NCI-H345 (cell line): ENCODE data around the gene RABGEF1.
"Not testable (repeated sequence)": the region's sequence is repeated elsewhere in the genome, so short reads cannot be mapped to it uniquely, and the experiment has no call there.

Experiments used
- DNase-seq: peaks from one replicate; lab custom pipeline; 2025; lab: John Stamatoyannopoulos, UW

The RABGEF1 gene

DNA sequence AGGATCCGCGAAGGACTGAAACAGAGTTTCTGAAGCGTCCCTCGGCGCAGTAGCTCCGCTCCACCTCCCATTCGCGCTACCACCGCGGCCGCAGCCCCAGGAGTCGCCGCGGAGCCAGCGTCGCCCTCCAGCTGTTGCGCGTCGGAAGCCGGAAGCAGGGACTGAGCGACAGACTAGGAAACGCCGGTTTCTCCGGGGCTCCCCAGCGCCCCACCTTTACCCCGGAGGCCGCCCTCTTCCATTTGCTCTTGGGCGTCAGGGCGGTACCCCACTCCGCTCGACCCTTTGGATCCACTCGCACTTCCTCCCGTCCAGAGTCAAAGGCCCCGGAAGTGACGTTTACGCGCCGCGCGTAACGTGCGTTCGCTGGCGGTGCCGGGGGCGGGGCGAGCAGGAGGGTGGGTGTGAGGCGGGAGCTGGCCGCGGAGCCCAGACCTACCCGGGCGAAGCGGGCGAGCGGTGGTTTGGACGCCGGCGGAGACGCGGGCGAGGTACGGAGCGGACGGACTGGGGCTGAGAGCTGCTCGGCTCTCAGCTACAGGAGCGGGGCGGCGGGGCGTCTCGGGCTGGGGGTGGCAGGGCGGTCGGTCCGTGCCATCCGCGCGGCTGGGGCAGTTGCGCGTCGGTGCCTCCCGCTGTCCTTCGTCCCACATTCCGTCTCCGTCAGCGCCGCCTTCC lies at the start of gene RABGEF1:
RABGEF1 (plus strand) TSS at position 432 of the 678 bp plus-strand sequence. CDS start 31,167 bp downstream, outside the sequence.
- peak; percentile 97 for DNase-seq

DNA sequence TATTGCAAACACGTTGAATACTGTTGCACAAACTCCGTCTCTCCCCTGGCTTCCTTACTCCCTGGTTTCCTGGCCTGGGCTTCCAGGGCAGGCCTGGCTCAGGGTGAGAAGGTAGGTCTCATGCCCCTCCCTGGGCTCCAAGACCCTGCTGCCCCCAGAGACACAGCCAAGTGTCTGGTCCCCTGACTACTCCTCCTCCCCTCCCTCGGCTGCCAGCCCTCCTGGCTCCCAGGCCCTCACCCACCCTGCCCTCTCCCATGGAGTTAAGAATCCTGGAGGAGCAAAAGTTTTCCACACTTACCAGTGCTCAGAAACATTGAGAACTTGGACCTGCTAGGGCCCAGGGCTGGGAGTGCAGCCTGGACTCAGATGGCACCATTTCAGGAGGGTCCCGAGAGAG lies 47.2 kb upstream of the RABGEF1 start:
- no peak for DNase-seq

DNA sequence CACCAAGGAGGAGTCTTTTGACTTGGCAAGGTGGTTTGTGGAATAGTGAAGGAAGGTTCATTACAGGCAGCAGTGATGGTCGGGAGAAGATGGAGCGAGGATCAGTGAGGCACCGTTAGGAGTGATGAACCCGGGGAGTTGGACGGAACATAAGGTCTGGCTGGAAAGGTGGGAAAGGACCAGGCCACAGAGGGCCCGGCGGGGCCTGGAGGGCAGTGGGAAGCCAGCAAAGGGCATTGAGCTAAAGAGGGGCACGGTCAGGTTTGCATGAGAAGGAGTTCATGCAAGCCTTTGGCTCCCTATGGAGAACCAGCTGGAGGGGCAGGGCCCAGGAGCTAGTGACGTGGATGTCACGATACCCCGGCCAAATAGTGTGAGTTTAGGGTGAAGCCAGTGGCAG lies 46.2 kb upstream of the RABGEF1 start:
- DNase-seq, result no peak

DNA sequence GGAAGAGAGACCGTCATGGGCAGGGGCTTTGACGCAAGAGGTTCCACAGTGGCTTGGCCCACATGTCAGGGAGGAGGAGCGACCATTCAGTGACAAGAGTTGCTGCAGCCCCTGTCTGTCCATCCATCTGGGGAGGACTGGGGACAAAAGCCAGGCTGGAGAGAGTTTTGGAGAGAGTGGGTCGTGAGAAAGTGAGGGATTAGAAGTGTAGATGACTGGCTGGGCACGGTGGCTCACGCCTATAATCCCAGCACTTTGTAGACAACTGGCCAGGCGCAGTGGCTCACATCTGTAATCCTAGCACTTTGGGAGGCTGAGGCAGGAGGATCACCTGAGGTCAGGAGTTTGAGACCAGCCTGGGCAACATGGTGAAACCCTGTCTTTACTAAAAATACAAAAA lies 45.1 kb upstream of the RABGEF1 start:
- DNase-seq, result not testable (repeated sequence)

DNA sequence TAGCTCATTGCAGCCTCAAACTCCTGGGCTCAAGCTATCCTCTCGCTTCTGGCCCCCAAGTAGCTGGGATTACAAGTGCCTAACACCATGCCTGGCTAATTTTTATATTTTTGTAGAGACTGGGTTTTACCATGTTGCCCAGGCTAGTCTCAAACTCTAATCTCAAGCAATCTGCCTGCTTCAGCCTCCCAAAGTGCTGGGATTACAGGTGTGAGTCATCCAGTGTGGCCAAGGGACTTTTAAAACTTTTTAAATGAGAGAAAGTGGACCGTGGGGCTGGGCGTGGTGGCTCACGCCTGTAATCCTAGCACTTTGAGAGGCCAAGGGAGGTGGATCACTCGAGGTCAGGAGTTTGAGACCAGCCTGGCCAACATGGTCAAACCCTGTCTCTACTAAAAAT lies 44.4 kb upstream of the RABGEF1 start:
- not testable (repeated sequence) for DNase-seq

DNA sequence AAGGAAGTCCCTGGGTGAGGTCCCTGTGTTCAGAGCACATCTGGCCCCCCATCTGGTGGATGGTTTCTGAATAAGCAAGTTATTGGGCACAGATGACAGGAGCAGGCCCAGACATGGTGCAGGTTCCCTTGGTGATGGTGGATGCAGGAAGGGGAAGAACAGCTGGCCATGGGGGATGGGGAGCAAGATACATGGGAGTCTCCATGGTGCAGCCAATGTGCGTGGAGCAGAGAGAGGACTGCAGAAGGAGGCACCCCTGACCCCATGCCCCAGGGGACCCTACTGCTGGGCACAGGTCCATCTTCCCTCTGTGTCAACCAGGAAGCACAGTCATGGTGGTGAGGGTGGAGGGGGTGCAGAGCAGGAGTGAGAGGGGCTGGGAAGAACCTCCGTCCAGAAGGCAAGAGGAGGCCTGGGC lies 43.8 kb upstream of the RABGEF1 start:
- DNase-seq, result no peak

DNA sequence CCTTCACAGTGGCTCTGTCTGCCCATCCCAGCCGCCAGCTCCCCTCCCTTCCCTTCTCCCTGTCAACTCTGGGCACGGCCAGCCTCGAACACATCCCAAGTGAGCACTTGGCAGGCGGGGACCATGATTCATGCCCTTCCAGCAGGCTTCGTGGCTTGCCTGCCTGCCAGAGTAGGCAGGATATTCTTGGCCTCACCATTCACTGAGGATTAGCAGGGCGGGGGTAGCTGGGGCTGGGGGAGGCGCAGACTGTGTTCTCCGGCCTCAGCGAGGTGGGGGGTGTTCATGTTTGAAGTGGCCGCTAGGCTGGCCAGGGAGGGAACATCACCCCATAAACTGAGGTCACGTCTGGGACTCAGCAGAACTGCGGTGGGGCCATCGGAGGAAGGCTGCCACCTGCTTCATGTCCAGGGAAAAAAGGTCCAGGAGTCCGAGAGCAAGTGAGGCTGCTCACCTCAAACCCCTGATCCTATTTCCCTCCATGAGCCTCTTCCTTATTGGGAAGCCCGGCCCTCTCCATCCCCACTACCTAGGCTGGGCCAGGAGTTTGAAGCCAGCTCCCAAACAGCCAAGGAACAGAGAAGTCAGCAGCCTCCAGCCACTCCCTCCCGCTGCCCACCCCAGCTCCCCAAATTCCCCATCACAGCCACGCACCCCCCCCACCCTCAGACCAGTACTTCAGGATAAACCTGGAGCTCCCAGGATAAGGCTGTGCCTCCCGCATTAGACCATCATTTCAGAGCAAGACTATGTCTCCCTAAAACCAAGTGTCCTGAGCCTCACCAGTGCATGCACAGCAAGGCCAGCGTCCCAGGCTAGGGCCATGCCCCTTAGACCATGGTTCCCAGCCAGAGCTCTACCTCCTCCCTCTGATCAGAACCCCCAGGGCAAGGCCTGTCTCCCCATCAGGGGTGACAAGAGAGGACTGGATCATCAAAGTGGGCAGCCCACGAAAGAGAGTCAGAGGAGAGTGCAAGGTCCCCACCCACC lies 42.8 kb upstream of the RABGEF1 start:
- no peak for DNase-seq

DNA sequence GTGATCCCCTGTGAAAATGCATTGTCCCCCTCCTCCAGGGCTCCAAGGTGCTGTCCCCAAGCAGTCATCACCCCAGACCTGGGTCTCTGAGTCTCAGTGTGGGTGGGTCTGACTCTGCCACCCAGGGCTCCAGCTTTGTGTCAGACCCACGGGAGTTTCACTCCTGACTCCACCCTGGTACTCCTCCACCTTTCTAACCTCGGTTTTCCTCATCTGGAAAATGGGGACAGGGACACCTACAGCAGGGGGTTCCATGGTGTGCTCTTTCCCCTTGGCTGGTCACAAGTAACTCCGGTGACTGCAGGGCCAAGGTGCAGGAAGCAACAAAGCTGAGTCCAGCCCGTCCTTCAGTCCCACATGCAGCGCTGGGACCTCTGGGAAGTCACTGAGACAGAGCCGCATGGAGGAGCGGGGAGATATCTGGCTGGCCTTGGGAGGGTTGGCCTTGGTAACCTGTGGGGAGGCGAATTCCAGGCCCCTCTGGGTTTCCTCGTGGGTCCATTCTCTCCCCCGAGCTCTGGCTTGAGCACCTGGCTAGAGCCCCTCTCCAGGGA lies 41.8 kb upstream of the RABGEF1 start:
- DNase-seq, result no peak

DNA sequence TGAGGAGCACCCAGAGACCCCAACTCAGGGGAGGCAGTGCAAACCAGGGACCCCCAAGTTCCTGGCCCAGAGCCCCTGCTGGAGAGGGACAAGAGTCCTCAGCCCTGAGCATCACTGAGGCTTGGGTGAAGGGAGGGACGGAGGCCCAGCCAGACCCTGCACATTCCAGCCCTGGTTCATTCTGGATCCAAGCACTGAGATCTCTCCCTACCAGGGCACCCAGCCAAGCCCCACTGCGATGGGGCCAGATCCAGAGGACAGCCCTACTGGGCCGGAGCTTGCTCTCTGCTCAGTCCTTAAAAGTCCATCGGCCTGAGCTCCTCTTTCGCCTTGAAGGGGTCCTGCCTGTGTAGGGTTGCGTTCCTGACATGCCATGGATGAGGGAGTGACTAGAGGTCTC lies 40.5 kb upstream of the RABGEF1 start:
- no peak for DNase-seq

DNA sequence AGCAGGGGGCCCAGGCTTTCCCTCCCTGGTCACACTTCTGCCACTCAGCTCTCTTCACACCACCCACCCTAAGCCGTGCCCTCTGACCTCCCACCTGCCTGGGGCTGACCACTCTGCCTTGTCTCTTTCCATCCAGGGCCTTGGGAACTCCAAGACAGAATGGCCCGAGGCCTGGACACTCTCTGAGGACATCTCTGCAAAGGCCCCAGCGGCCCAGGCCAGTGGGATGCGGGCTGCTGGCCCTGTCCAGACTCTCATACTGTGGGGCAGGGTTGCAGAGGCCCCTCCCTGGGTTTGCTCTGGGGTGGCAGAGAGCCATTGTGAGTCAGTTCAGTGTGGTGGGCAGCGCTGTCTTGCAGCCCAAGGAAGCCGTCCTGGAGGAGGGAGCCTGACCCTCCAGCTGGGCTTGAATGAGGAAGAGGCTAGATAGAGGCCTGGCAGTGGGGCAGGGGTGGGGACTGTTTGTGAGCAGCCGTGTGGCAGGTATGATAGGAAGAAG lies 39.9 kb upstream of the RABGEF1 start:
- DNase-seq, result no peak

DNA sequence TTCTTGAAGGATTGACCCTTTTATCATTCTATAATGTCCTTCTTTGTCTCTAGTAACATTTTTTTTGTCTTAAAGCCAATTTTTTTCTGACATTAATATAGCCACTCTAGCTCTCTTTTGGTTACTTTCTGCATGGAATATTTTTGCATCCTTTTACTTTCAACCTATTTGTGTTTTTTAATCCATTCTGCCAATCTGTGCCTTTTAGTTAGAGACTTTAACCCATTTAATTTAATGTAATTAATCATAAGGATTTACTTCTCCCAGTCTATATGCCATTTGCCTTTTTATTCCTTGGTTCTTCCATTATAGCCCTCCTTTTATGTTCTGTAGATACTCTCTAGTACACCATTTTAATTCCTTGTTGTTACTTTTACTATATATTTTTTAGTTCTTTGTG lies 32.7 kb upstream of the RABGEF1 start:
- no peak for DNase-seq

DNA sequence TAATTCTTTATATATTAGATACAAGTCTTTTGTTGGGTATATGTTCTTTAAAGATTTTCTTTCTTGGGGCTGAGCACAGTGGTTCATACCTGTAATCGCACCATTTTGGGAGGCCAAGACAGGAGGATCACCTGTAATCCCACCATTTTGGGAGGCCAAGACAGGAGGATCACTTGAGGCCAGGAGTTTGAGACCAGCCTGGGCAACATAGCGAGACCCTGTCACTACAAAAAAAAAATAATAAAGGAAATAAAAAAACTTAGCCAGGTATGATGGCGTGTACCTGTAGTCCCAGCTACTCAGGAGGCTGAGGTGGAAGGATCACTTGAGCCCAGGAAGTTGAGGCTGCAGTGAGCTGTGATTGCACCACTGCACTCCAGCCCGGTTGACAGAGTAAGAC lies 29.8 kb upstream of the RABGEF1 start:
- DNase-seq, result not testable (repeated sequence)

DNA sequence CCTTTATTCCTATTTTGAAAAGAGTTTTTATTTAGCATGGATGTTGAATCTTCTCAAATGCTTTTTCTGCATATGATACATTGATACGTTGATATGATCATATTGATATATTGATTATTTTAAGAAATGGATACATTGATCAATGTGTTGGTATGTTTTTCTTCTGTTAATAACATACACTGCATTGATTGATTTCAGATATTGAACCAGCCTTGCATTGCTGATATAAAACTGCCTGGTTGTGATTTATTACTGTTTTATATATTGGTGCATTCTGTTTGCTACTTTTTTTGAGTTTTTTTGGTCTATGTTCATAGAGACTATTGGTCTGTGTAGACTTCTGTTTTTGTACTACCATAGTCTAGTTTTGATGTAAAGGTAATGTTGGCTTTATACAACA lies 26.8 kb upstream of the RABGEF1 start:
- no peak for DNase-seq

DNA sequence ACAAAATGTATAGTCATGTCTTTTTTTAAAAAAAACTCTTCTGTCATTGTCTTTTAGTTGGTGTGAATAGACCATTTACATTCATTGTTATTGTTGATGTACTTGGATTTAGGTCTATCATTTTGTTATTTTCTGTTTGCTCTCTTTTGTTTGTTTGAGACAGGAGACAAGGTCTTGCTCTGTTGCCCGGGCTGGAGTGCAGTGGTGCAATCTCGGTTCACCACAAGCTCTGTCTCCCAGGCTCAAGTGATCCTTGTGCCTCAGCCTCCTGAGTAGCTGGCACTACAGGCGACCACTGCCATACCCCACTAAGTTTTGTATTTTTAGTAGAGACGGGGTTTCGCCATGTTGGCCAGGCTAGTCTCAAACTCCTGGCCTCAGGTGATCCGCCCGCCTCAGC lies 23.9 kb upstream of the RABGEF1 start:
- DNase-seq, result not testable (repeated sequence)

DNA sequence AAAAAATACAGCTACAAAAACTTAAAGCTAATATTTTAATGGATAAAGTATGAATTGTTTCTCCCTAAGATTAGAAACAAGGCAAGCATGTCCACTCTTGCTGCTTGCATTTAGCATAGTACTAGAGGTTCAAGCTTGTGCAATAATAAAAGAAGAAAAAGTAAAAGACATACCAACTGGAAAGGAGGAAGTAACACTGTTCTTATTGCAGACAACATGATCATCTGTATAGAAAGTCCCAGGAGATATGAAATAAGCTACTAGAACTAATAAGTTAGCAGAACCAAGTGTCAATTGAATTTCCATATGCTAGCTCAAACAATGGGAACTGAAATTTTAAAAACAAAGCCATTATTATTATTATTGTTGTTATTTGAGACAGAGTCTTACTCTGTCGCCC lies 20.0 kb upstream of the RABGEF1 start:
- DNase-seq, result no peak

DNA sequence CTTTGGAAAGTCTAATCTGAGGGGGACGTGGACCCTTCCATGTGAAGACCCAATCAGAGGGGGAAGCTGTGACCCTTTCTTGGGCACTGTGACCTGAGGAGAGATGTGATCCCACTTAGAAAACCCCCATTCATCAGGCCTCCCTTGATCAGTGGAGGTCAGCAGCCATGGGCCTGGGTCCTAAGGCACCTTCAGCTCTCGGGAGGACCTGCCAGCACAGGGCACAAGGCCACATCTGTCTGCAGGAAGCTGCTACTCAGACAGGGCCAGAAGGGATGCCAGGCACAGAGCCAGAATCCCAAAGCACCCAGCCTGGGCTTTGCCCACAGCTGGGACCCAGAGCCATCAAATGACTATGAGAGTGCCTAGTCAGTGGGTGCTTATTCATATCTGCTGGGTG lies 14.7 kb upstream of the RABGEF1 start:
- DNase-seq, result no peak

DNA sequence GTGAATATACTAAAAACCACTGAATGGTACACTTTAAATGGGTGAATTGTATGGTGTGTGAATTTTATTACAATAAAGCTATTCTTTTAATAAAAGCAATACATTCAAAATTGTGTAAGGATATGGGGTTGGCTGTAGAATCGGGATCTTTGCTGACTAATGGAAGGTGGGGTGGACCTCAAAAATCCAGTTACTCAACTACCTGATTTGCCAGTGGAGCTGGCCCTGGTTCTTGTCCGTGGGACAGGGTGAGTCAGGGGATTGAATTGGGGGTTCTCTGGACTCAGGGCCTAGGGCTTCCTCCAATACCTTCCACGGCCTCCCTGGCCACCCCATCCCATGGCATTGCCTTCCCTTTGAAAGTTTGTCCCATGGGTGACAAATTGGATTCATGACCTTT lies 13.5 kb upstream of the RABGEF1 start:
- DNase-seq, result no peak

DNA sequence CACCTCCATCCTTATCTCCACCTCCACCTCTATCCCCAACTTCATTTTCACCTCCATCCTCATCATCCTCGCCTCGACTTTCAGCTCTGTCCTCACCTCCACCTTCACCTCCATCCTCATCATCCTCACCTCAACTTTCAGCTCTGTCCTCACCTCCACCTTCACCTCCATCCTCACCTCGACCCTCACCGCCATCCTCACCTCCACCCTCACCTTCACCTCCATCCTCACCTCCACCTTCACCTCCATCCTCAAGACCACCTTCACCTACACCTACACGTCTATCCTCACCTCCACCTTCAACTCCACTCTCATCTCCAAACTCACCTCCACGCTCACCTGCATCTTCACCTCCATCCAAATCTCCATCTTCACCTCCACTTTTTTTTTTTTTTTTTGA lies 12.0 kb upstream of the RABGEF1 start:
- DNase-seq, result no peak

DNA sequence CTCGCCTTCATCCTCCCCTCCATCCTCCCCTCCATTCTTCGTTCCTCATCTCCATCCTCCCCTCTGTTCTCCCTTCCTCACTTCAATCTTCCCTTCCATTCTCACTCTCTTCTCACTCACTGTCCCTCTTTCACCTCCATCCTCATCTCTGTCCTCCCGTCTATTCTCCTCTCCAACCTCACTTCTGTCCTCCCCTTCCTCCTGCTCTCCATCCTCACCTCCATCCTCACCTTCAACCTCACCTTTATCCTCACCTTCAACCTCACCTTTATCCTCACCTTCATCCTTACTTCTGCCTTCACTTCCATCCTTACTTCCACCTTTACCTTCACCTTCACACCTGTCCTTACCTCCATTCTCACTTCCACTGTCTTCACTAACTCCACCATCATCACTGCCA lies 11.3 kb upstream of the RABGEF1 start:
- no peak for DNase-seq

DNA sequence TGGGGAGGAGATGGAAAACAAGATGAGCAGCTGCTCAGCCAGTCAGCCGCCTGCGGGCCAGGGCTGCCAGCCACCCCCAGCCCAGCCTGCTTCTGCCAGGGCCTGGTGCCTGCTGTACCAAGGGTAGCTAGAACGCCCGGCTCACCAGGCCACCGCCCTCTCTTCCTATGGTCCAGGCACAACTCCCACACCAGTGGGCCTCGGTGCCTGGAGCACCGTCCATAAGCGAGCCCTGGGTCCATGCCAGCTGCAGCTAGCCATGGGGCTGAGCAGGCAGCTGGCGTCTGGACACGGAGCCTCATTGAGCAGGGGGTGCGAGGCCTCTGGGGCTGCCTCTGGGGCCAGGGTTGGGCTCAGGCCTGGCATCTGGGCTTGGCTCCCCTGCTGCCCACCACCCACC lies 8.5 kb upstream of the RABGEF1 start:
- no peak for DNase-seq

DNA sequence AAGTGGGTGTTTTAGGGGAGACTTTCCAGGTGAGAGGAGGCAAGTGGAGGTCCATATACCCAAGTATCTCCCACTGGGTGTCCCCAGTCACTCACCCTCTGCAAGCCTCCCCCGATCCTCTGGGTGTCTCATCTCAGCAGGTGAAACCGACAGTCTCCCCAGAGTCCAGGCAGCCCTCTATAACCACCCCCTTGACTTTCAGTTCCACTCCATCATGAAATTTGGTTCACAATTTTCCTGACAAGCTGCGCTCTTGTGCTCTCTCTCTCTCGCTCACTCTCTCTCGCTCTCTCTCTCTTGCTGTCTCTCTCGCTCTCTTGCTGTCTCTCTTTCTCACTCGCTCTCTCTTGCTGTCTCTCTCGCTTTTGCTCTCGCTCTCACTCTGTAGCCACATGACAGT lies 8.1 kb upstream of the RABGEF1 start:
- no peak for DNase-seq

DNA sequence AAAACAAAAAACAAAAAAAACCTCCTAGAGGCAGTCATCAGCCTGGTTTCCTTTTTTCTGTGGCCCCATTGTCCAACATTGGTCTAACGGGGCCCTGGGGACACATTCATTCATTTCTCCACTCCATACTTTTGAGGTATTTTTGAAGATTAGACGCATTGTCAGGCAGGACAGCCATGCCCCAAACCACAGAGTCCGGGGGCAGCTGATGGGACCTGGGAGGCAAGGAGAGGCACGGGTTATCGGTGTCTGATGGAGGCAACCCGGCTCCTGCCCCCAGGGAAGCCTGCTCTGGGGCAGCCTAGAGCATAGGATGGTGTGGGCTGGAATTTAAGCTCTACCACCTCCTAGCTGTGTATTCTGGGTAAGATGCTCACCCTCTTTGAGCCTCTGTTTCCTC lies 6.5 kb upstream of the RABGEF1 start:
- DNase-seq, result no peak

DNA sequence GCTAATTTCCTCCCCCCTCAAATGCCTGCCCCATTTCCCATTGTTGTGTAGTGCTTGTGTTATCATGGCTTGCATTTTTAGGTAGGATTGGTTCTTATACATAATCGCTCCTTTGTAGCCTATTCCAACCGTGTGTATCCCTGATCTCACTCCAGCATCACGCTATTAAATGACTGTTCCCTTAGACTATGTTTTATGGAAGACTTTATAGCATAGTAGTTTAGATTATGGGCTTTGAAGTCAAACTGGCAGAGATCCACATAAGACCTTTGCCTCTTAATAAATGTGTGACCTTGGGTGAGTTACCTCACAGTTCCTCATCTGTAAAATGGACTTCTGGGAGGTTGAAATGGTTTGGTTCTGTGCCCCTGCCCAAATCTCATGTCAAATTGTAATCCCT lies 5.4 kb upstream of the RABGEF1 start:
- DNase-seq, result no peak
